Activated CD4-positive, alpha-beta T cell treated with anti-CD3 and anti-CD28 coated beads, Interleukin-2, amount 50 U/mL, for 4 hours (primary cell): ENCODE measurements around the gene TM9SF1.

Experiments used
- DNase-seq, 2 experiments: peaks; one replicate each; pipeline ENCODE4 v3.0.0-alpha.2; 2020

The TM9SF1 gene

GRCh38 chr14:24195186-24196070, at the start of gene TM9SF1:
Gene TM9SF1, minus strand, starts transcription at chr14:24195441. Its CDS starts 422 bp downstream, at chr14:24195019.
- DNase-seq = peak; percentile 84

- DNase-seq = no peak
Measured at GRCh38 chr14:24243336-24243836, 48.1 kb upstream of the TM9SF1 start.

- DNase-seq = peak; percentile 90 to 92
Measured at GRCh38 chr14:24241829-24242443, 46.7 kb upstream of the TM9SF1 start.

GRCh38 chr14:24240110-24240918, 45.1 kb upstream of the TM9SF1 start:
- no peak for DNase-seq

- no peak for DNase-seq
Measured at GRCh38 chr14:24238527-24239037, 43.3 kb upstream of the TM9SF1 start.

GRCh38 chr14:24238123-24238522, 42.9 kb upstream of the TM9SF1 start:
- peak; percentile 41 to 54 for DNase-seq

GRCh38 chr14:24237463-24237955, 42.3 kb upstream of the TM9SF1 start:
- DNase-seq = no peak

GRCh38 chr14:24236689-24237462, 41.6 kb upstream of the TM9SF1 start:
- no peak for DNase-seq

- no peak for DNase-seq
Measured at GRCh38 chr14:24235804-24236688, 40.8 kb upstream of the TM9SF1 start.

- DNase-seq = no peak
Measured at GRCh38 chr14:24234095-24235005, 39.1 kb upstream of the TM9SF1 start.

- DNase-seq = no peak
Measured at GRCh38 chr14:24233538-24233866, 38.3 kb upstream of the TM9SF1 start.

- no peak for DNase-seq
Measured at GRCh38 chr14:24232645-24233537, 37.6 kb upstream of the TM9SF1 start, which contains the start of gene GMPR2. Gene GMPR2, plus strand, starts transcription at chr14:24232929. Its CDS starts 325 bp downstream, at chr14:24233254.

GRCh38 chr14:24232121-24232644, 36.9 kb upstream of the TM9SF1 start, which contains the start of gene NEDD8:
Gene NEDD8, minus strand, starts transcription at chr14:24232367. Its CDS starts 100 bp downstream, at chr14:24232267.
- DNase-seq = peak; percentile 84 to 86

- no peak for DNase-seq
Measured at GRCh38 chr14:24231263-24232120, 36.3 kb upstream of the TM9SF1 start.

- DNase-seq = no peak
Measured at GRCh38 chr14:24228902-24229301, 33.7 kb upstream of the TM9SF1 start.

GRCh38 chr14:24226473-24226872, 31.2 kb upstream of the TM9SF1 start:
- DNase-seq = no peak

GRCh38 chr14:24224618-24225071, 29.4 kb upstream of the TM9SF1 start:
- DNase-seq = no peak
